SHP77 treated with DMSO at 0.1 percent for 48 hours (cell line): ENCODE results near the gene MTFR1L.

ENCODE experiments used
- DNase-seq: peaks from one replicate; lab custom pipeline; 2025; lab: John Stamatoyannopoulos, UW

The MTFR1L gene

DNA sequence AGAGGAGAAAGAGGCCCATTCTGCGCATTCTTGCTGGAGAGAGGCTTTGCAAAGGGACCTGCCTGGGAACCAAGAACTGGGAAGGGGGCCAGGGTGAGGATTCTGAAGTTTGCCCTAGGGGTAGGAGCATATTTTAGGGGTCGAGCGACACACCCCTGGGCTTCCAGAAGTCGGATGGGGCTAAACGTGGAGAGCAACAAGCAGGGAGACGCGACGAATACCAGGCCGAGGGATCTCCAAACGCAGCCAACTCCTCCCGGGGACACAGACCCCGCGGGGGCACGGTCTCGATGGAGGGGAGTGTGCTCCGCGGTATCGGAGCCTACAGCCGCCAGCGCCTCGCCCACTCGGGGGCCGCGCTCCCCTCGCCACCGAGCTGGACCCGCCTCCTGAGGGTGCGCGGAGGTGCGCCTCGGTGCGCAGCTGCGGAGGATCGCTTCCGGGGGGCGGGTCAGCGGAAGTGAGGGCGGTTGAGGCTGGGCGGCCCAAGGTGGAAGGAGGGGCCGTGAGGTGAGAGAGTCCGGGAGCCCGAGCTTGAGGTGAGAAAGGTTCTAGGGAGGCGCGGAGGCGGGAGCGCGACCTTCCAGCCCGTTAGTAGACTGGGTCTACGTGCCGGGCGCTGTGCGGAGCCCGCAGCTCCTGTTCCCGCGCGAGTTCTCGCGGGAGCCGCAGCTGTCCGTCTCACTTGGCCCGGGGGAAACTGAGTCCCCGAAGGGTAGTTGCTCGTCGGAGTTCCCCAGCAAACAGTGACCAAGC lies at the start of gene MTFR1L:
TSS of gene MTFR1L (plus strand) at position 464 of the 756 bp plus-strand sequence. CDS start 3,151 bp downstream, outside the sequence.
- DNase-seq: peak; percentile 43

DNA sequence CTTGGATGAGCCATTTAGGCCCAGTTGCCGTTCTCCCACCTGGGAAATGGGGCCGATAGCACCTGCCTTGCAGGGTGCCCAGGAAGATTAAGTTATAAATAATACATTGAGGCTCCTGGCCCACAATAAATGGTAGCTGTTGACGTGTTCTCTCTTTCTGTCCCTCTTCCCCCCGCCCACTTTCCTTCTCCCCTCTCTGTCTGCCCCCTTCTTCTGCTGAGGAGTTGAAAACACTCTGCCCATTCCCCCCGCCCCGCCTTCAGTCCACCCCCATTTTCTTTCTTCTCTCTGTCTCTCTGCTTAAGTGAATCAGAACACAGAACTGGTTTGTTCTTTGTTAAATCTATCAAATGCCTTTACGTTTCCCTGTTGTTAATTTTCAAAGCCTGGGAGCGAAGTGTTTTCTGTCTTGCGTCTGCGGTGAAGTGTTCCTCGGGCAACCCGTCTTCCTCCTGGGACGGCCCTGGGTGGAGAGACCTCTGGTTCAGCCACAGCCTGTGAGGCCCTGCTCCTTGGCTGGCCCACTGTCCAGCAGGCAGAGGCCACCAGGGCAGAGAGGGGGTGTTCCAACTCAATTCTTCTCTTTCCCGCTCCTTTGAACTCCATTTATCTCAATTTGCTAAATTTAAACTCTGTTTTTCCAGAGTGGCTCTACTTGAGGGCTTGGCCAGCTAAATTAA lies 49.1 kb upstream of the MTFR1L start:
- DNase-seq: no peak

DNA sequence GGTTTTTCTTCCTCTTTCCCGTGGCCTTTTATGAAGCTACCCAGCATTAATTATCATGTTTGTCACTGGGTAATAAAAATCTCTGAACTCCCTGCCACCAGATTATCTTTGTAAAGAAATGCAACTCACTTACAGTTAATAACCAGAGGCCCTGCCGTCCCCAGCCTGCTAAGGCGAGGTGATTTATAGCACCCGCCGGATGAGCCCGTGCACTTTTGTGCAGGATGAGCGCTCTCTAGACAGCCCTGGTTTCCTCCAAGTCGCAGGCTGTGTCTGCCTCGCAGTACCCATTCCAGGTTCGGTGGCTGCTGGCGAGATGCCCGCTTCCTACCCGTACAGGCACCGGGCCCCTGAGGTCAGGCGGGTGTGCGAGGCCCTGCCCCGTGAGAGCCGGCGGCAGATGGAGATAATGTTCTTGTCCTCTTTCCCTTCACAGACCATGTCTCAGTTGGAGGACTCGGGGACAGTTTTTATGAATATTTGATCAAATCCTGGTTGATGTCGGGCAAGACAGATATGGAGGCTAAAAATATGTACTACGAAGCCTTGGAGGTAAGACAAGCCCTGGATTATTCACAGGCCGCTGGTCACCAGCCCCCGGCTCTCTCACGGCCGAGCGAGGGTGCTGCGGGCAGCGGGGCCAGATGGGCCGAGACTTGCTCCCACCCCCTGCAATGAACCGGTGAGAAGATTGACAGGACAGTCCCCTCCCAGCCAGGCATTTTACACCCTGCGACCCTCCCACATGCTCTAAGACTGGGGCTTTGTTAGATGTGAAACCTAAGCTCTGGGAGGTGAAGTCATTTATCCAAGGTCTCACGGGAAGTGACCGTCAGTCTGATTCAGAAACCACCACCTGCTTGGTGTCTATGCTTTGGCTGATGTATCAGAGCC lies 48.3 kb upstream of the MTFR1L start:
- peak; percentile 29 for DNase-seq

DNA sequence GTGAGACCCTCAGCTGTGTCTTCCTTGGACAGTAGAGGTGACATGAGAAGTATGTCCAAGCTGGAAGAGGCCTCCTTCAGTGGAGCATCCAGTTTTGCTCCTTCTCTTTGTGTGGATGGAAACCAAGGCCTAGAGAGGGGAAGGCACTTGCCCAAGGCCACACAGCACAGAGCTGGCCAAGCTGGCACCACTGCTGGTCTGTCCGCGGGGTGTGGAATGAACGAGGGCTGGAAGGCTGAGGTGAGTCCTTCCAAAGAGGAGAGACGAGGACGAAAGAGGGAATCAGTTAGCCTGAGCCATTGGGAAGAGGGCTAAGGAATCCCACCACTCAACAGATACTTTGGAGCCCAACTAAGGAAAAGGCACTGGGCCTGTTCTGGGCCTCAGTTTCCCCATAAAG lies 47.6 kb upstream of the MTFR1L start:
- DNase-seq: no peak

DNA sequence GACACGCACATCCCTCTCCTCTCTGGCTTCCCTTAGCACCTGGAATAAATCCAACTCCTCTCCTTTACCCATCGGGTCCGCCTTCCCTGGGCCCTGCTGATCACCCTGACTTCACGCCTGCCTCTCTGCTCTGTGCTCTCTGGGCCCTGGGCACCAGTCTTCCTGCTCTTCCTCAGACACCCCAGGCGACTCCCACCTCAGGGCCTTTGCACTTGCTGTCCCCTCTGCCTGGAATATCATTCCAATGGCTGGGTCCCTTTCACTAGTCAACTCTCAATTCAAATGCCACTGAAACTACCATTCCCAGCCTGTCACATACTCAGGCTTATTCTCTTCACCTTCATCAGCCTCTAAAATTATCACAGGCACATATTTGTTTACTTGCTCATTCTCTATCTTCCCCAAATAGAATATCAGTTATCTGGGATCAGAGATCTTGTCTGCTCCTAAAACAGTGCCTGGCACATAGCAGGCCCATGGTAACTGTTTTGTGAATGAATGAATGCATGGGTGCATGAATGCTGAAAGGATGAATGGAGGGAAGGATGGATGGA lies 47.0 kb upstream of the MTFR1L start:
- DNase-seq: no peak

DNA sequence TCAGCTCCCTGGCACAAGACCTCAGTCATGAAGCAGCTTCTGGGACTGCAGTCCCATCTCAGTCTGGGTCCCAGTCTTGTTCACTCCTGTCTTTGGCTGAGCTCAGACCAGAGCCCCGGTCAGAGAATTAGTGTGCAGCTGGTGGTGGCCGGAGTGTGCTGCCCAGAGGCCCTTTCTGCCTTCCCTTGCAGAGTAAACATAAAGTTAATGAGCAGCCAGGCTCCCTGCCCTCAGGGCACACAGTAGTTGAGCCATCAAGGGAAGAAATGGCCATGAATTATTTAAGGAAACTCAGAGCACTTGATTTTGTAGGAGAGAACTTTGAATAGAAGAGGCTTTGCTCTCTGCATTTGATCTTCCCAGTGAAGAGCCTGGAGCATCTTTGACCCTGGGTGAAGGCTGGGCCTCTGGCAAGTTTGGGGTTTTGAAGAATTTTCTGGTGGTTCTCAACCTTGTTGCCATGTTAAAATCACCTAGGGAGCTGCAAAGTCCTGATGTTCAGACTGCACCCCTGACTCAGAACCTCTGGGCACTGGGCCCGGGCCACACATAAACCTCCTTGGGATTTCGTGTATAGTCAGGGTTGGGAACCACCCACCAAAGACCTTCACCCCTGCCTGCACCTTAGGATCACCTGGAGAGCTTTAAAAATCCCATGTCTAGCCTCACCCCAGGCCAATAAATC lies 46.2 kb upstream of the MTFR1L start:
- peak; percentile 7 for DNase-seq

DNA sequence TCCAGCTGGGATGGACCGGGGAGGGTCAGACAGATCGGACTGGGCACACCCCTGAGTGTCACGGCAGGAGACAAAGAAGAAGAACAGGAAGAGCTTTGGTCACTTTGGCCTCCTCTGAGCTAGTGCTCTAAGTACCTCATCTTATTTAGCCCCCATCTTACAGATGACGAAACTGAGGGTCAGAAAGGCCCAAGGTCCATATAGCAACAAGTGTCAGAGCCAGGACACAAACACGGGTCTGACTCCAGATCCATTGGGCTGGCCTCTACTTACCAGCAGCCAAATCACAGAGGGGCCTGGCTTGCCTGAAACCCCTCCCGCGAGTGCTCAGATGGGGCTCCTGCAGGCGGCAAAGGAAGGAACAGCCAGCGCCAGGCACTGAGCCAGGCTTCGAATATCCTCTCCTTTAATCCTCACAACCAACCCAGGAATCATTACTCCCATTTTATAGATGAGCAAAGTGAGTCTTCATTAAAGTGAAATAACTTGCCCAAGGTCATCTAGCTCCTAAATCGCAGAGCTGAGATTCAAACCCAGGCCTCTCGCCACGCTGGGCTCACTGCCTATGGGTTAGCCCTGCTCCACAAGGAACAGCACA lies 45.4 kb upstream of the MTFR1L start:
- no peak for DNase-seq

DNA sequence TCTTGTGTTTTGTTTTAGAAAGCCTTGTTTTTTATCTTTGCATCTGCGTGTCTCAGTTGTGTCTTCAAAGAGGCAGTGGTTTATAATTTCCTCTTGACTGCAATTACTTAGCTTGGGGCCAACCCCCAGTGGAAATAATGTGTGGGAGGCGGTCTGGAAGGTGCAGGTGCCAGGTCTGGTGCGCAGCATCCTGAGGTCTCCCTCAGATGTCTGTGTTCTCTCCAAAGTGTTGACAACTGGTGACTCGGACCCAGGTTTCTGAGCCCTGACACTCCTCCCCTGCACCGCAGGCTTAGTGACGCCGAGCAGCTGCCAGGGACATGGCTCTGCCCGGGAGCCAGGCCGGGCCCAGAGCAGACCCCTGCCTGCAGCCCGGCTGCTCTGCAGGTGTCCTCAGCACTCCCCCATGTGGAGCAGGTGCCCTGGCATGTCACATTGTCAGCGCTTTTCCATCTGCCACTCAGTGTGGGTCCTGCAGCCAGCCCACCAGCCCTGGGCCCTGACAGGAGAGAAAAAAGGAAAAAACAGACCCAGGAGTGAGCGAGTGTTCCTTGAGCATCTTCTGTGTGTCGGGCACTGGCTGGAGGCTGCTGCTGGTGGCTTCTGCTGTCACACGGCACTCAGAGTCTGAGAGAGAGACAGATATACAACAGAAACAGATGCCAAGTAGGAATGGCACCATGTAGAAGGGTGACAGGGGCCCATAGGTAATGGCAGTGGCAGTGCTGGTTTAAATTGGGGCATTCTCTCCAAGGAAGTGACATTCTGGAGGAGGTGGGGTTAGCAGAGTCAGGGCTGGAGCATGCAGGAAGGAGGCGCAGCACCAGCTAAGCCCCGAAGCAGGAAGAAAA lies 44.6 kb upstream of the MTFR1L start:
- DNase-seq: peak; percentile 76

DNA sequence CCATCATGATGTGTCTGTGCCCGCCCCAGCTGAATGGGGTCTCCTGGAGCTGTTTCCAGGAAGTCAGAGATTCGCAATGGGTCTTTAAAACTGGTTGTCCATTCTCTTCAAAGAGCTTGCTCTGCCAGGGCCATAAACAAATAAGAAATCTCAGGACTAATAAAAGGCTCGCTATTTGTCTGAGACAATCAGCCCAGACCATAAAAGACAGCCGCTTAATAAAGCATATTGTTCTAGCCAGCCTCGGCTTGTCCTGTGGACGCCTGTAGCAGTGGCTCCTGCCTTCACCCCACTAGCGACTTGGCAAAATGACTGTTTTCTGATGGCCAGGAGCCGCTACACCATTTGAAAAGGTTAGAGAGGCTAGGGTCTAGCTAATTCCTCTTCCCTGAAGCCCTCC lies 40.4 kb upstream of the MTFR1L start:
- no peak for DNase-seq

DNA sequence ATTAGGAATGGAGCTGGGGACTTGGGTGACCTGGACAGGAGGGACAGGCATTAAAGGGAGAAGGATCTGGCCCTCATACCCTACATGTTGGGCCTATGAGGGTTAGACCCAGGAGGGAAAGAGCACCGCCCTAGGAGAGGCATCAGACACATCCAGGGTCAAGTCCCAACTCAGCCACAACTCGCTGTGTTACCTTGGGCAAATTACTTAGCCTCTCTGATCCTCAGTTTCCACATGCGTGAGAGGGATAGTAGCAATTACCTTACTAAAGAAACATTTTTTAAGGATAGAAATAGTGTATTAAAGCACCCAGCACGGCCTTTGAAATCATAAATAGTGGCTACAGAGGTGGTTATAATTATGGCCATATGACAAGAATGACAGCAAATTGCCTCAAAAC lies 39.9 kb upstream of the MTFR1L start:
- DNase-seq: no peak

DNA sequence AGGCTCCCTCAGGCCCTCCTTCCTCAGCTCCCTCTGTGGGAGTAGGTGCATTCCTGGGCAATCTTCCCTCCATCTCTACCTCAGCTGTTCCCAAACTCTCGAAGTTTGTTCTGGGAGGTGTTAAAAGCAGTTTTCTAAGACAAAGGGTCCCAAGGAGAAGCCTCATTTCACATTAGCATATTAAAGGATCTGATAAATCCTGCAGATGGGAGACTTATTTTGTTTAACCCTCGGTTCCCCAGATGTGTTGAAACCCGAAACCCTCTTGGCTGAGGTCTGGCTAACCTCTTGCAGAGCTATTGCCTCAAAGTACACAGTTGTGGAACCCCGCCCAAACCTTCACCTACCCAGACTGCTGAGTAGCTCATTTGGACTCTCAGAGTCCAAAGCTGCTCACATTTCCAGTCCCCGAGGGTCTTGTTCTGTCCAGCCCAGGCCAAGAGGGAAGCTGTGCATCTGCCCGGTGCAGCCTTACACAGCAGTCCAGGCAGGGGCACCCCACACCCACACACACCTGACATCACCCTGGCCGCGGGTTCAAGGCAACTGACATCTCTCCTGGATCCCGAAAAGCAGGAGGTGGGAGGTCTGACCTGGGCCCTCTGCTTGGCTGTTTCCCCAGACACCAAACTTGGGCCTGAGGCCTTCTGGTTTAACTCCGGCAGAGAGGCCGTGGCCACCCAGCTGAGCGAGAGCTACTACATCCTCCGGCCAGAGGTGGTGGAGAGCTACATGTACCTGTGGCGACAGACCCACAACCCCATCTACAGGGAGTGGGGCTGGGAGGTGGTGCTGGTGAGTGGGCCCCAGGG lies 39.2 kb upstream of the MTFR1L start:
- no peak for DNase-seq

DNA sequence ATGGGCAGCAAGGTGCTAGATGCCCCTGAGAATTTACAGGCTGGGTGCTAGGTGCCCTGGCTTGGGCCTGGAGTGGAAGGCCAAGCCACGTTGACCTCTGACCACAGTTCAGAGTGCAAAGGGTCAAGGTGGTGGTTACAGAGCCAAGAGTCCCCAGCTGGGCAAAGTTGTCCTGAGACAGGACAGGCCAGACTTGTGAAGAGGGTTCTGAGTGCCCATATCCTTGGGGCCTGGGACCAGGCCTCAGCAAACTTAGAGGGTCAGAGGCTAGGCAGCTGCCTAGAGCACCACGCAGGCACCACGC lies 38.7 kb upstream of the MTFR1L start:
- DNase-seq: no peak

DNA sequence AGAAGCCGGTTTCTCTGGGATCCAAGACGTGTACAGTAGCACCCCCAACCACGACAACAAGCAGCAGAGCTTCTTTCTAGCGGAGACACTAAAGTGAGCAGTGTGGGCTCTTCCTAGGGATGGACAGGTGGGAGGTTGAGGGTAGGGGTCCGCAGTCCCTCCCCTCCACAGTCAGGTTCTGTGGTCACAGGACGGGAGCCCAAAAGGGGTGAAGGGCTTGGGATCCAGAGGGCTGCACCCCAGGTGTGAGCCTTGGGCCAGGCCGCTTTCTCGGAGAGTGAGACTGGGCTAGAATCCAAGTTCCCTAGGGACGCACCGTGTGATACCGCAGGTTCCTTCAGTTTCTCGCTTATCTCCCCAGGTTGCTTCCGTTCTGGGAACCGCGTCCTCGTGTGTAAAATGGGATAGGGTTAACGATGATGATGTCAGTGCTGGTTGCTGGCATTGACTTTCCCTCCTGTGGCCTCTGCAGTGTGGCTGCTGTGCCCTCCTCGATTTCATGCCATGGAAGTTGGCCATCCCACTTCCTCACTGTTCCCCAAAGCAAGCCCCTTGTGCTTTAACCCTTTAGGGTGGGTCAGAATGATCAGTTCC lies 37.0 kb upstream of the MTFR1L start:
- DNase-seq: no peak

DNA sequence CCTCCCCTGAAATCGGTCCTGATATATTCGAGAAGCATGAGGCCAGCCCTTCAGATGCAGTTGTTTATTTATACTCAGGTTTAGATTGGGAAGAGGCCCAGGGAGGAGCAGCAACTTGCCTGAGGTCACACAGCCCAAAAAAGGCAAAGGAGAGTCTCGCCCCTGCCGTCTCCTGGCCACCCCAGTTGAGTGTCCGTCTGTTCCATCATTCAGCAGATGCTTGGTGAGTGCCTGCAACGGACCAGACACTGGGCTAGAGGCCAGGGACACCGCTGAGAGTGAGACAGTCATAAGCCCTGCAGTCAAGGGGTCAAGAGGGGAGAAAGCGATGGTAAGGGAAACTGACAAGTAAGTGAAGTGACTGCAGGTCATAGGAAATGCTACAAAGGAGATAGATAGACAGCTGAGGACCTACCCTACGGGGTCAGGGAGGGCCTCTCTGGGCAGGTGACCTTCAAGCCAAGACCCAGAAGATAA lies 35.1 kb upstream of the MTFR1L start:
- DNase-seq: no peak

DNA sequence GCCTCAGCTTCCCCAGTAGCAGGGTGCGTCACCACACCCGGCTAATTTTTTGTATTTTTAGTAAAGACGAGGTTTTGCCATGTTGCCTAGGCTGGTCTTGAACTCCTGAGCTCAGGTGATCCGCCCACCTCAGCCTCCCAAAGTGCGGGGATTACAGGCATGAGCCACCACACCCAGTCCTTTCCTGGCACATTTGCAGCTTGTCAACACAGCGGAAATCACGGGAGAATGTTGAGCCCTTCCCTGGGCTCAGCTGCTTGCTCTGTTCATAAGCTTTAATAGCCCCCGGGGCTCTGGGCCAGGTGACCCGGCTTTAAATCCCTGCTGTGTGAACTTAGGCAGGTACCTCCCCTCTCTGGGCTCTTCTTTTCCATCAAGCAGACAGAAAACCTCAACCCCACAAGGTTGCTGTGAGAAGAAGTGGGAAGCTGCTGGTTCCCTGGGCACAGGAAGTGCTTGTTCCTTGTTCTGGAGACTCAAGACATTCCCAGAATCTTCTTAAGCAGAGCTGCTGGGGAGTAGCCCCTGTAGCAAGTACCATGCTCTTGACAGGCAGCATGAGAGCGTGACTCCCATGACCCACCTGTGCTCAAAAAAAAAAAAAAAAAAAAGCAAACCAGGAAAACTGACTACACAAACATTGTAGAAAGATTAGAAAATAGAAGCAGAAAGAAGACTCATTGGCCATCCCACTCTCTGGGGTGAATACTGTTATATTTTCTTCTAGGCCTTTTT lies 34.3 kb upstream of the MTFR1L start:
- DNase-seq: no peak

DNA sequence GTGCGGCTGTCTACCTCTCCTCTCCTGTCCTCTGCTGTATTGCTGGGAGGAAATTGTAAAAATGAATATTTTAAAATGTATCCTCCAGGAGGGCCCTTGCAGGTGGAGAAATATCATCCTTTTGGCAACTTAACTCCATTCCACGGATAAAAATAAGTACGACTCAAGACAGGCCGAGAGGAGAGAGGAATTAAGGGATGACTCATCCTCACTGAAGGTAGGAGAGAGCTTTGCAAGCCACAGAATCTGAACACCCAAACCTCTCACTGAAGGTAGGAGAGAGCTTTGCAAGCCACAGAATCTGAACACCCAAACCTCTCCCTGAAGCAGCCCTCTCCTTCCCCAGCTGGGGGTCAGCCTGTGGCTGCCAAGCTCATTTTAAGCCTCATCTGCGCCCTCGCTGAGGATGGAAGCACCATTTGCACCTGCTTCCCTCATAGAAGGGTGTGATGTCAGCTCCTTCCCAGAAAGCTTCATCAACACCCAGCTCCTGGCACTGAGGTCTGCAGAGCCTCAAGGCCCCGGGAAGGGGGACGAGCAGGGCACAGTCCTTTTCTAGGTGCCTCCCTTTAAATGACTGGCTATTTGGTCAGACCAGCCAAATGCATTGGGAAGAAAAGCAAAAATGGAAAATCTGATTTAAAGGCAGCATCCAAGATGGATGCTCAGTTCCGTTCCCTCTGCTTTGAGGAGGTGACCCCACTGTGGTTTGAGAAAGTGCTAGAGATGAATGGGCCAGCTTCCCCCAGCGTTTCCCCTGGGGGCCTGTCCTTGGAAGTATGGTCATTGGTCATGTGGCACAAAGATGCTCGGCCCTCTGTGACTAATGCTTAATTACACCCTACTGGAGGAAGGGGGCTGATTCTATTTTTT lies 32.6 kb upstream of the MTFR1L start:
- no peak for DNase-seq

DNA sequence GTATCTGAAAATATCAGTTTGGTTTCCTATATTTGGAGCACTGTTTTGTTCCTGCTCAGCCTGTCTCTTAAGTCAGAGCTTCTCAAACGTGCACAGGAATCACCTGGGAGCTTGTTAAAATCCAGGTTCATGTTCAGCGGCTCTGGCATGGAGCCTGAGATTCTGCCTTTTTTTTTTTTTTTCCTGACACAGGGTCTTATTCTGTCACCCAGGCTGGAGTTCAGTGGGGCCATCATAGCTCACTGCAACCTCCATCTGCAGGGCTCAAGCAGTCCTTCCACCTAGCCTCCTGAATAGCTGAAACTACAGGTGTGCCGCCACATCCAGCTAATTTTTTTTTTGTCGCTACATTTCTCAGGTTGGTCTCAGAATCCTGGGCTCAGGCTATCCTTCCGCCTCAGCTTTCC lies 32.0 kb upstream of the MTFR1L start:
- no peak for DNase-seq
